Measurements from ENCODE around the gene MLLT6. TPM values are rescaled to one million over a fixed set of nuclear protein-coding genes. Genes with fewer than 3 reads are reported as not detected.

MLLT6 gene
- total and polyA plus RNA-seq, 2 of the 4 experiments (the other 2 are of a cell fraction): 7.2 to 21.2 TPM

DNA sequence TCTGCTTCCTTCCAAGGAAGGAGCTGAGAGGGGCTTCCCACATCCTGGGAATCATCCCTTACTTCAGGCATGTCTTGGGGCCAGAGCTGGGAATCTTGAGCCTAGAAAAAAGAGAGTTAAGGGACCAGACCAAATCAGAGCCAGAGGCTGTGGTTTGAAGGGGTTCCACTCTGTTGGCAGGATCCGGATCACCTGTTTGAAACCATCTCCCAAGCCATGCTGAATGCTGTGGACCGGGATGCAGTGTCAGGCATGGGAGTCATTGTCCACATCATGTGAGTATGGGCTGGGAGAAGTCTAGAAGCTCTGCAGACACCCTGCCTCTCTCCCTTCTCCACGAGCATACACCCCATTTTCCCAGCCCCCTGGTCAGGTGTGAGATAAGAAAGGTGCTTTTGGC, 57.2 kb downstream of the MLLT6 start:
- Histone ChIP-seq H4K20me1 (ENCODE audit: insufficient read depth, low read length) (peaks cover 17% of the 10 kb centered on the region; the same call in 1 of the 2 replicates), H2AK9ac (replicated peaks; ENCODE audit: low read depth, low read length, poor library complexity) (no peak overlapping the region), H3K27me3 (ENCODE audit: control insufficient read depth, insufficient read depth, low read length) (no peaks in the 10 kb centered on the region), H2BK5ac (ENCODE audit: low read depth, low read length, poor library complexity, severe bottlenecking) (no peak overlapping the region), H3K9me1 (ENCODE audit: insufficient read depth, low read length) (0 out of 2 replicates have a peak, but pooled peaks cover 7% of the 10 kb centered on the region), H3K9ac (ENCODE audit: low read depth, low read length) (no peak overlapping the region), H2BK120ac (ENCODE audit: low read depth, low read length) (no peak overlapping the region), H3K4ac (ENCODE audit: low read depth, low read length) (no peak overlapping the region), H3K18ac (ENCODE audit: low read depth, low read length) (no peak overlapping the region), H4K5ac (ENCODE audit: low read depth, low read length) (no peak overlapping the region), H2AK5ac (ENCODE audit: low read depth, low read length) (no peak overlapping the region), H3K4me1 (ENCODE audit: control insufficient read depth, insufficient read depth, low read length) (no peaks in the 10 kb centered on the region), H2BK15ac (ENCODE audit: low read depth, low read length) (no peak overlapping the region), H2AFZ (replicated peaks; ENCODE audit: low read length, poor library complexity) (no peak overlapping the region), H3K79me1 (ENCODE audit: low read depth in 1 of 2, low read length in 2 of 2) (peaks cover 20 to 40% of the 10 kb centered on the region in 2 experiments), H3K9me3 (ENCODE audit: control insufficient read depth, insufficient read depth, low read length) (no peaks in the 10 kb centered on the region), H3K23ac (ENCODE audit: low read depth, low read length) (no peak overlapping the region), H3K14ac (replicated peaks; ENCODE audit: low read depth, low read length) (no peak overlapping the region), H2BK20ac (ENCODE audit: low read depth, low read length) (no peak overlapping the region), H4K91ac (ENCODE audit: insufficient read depth, low read depth, low read length) (no peak overlapping the region), H3K36me3 (ENCODE audit: control insufficient read depth, insufficient read depth, low read length) (peaks cover 63% of the 10 kb centered on the region), H3K56ac (ENCODE audit: extremely low read depth, insufficient read depth, low read length) (no peak overlapping the region), H4K8ac (ENCODE audit: low read depth in 2 of 2, low read length in 2 of 2) (no peak overlapping the region), H3K27ac (ENCODE audit: insufficient read depth, low read length) (no peak overlapping the region), H3K4me2 (ENCODE audit: low read depth, low read length) (no peak overlapping the region), H3K4me3 (ENCODE audit: insufficient read depth, low read depth, low read length) (no peak overlapping the region)
- no peak for TF ChIP-seq NFE2L2 (IDR thresholded peaks at IDR 0.05; ENCODE audit: low read depth, low read length)
- TF ChIP-seq FOS (IDR thresholded peaks at IDR 0.05; ENCODE audit: low read depth, low read length): no peak
- TF ChIP-seq POLR2A (IDR thresholded peaks at IDR 0.05; ENCODE audit: low read depth, low read length): no peak
- TF ChIP-seq RCOR1 (IDR thresholded peaks at IDR 0.05; ENCODE audit: insufficient replicate concordance, low read length): no peak
- TF ChIP-seq RFX5 (IDR thresholded peaks at IDR 0.05; ENCODE audit: low read depth, low read length): no peak
- TF ChIP-seq, protein P1, sequence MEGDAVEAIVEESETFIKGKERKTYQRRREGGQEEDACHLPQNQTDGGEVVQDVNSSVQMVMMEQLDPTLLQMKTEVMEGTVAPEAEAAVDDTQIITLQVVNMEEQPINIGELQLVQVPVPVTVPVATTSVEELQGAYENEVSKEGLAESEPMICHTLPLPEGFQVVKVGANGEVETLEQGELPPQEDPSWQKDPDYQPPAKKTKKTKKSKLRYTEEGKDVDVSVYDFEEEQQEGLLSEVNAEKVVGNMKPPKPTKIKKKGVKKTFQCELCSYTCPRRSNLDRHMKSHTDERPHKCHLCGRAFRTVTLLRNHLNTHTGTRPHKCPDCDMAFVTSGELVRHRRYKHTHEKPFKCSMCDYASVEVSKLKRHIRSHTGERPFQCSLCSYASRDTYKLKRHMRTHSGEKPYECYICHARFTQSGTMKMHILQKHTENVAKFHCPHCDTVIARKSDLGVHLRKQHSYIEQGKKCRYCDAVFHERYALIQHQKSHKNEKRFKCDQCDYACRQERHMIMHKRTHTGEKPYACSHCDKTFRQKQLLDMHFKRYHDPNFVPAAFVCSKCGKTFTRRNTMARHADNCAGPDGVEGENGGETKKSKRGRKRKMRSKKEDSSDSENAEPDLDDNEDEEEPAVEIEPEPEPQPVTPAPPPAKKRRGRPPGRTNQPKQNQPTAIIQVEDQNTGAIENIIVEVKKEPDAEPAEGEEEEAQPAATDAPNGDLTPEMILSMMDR (conservative IDR thresholded peaks at IDR 0.05; ENCODE audit: low read depth, low read length): no peak
- TF ChIP-seq MXI1 (IDR thresholded peaks at IDR 0.05; ENCODE audit: borderline replicate concordance, low read depth, low read length): no peak
- TF ChIP-seq MAFK (IDR thresholded peaks at IDR 0.05; ENCODE audit: low read depth, low read length): no peak
- TF ChIP-seq, protein P2, sequence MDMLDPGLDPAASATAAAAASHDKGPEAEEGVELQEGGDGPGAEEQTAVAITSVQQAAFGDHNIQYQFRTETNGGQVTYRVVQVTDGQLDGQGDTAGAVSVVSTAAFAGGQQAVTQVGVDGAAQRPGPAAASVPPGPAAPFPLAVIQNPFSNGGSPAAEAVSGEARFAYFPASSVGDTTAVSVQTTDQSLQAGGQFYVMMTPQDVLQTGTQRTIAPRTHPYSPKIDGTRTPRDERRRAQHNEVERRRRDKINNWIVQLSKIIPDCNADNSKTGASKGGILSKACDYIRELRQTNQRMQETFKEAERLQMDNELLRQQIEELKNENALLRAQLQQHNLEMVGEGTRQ (IDR thresholded peaks at IDR 0.05; ENCODE audit: low read depth, low read length): no peak
- no peak for TF ChIP-seq BHLHE40 (IDR thresholded peaks at IDR 0.05; ENCODE audit: low read depth, low read length)
- TF ChIP-seq RAD21 (IDR thresholded peaks at IDR 0.05; ENCODE audit: low read length): no peak
- TF ChIP-seq CHD1 (IDR thresholded peaks at IDR 0.05; ENCODE audit: low read depth, low read length): no peak
- TF ChIP-seq CEBPB (IDR thresholded peaks at IDR 0.05; ENCODE audit: low read depth, low read length): no peak
- TF ChIP-seq MAZ (IDR thresholded peaks at IDR 0.05; ENCODE audit: borderline replicate concordance, low read depth, low read length): no peak
- no peak for TF ChIP-seq SMC3 (IDR thresholded peaks at IDR 0.05; ENCODE audit: low read depth, low read length)
- TF ChIP-seq, protein P3, sequence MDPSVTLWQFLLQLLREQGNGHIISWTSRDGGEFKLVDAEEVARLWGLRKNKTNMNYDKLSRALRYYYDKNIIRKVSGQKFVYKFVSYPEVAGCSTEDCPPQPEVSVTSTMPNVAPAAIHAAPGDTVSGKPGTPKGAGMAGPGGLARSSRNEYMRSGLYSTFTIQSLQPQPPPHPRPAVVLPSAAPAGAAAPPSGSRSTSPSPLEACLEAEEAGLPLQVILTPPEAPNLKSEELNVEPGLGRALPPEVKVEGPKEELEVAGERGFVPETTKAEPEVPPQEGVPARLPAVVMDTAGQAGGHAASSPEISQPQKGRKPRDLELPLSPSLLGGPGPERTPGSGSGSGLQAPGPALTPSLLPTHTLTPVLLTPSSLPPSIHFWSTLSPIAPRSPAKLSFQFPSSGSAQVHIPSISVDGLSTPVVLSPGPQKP (IDR thresholded peaks at IDR 0.05; ENCODE audit: borderline replicate concordance, low read depth, low read length): no peak
- WGBS, 2 experiments (ENCODE audit: extremely low coverage in 2 of 2, insufficient read length in 1 of 2): no CpG with 5 or more reads among the region's 3 CpGs
- DNase-seq (no peak), ATAC-seq (ENCODE audit: low read depth) (no peak)
- POLR2A ChIA-PET (ENCODE audit: unreplicated experiment): no interaction called here
- in situ Hi-C loops (cut with MboI; ENCODE audit: low sequenced_read_pairs): no loop called here
- no TSS peak for BruUV-seq (replicated peaks)
- dilution Hi-C loops (cut with HindIII; ENCODE audit: low sequenced_read_pairs, unreplicated experiment): no loop called here
- intact Hi-C loops (cut with micrococcal nuclease): no loop called here
- CTCF ChIA-PET: interaction anchor here (1.1 kb wide), 1 partner anchor 10 kb away, joined by 3 read pairs; the partner anchor contains the start of gene PSMB3
